Fibroblast of lung (primary cell): ENCODE data around the gene CENPE. TPM values are rescaled to one million over a fixed set of nuclear protein-coding genes. Genes with fewer than 3 reads are reported as not detected.

Source experiments
- DNase-seq, 2 donors: peaks; one replicate each; pipeline versions ENCODE4 v3.0.0 to v3.0.0-alpha.2; 2010; ENCODE audit warnings: low read depth in 2 of 2
- H2AFZ ChIP-seq: 2 replicates; pipeline ENCODE4 v1.5.1; 2012; ENCODE audit warnings: low read length, control low read depth, inconsistent platforms
- H3K27ac ChIP-seq: 2 replicates; pipeline ENCODE4 v1.5.1; 2011; ENCODE audit warnings: low read length, control low read depth; ENCODE audit not compliant: insufficient read depth
- H3K27me3 ChIP-seq: 2 replicates; pipeline ENCODE4 v1.5.1; 2011; ENCODE audit warnings: mild to moderate bottlenecking, low read length; ENCODE audit not compliant: control insufficient read depth, insufficient read depth
- H3K36me3 ChIP-seq: 2 replicates; pipeline ENCODE4 v1.5.1; 2011; ENCODE audit warnings: low read length; ENCODE audit not compliant: control insufficient read depth, insufficient read depth
- H3K4me1 ChIP-seq: 2 replicates; pipeline ENCODE4 v1.5.1; 2011; ENCODE audit warnings: low read length; ENCODE audit not compliant: control insufficient read depth, insufficient read depth; ENCODE audit errors: extremely low read depth
- H3K4me2 ChIP-seq: 2 replicates; pipeline ENCODE4 v1.5.1; 2011; ENCODE audit warnings: low read length, control low read depth; ENCODE audit not compliant: insufficient read depth; ENCODE audit errors: extremely low read depth
- H3K4me3 ChIP-seq, 4 experiments: fragments of 200-600 bp in 1 of 4; sonication (generic) in 1 of 4; replicated peaks in 1 of 4; 2 replicates each; pipeline ENCODE4 v1.5.1; 2011 to 2016; ENCODE audit warnings: low read length in 4 of 4, low read depth in 3 of 4, mild to moderate bottlenecking in 3 of 4, control low read depth in 2 of 4, inconsistent platforms in 1 of 4, mixed read lengths in 1 of 4; ENCODE audit not compliant: insufficient read depth in 1 of 4; ENCODE audit errors: control extremely low read depth in 1 of 4
- H3K79me2 ChIP-seq: 2 replicates; pipeline ENCODE4 v1.5.1; 2012; ENCODE audit warnings: mild to moderate bottlenecking, low read length, inconsistent platforms; ENCODE audit not compliant: control insufficient read depth, insufficient read depth
- H3K9ac ChIP-seq: 2 replicates; pipeline ENCODE4 v1.5.1; 2011; ENCODE audit warnings: mild to moderate bottlenecking, low read length, control low read depth; ENCODE audit not compliant: insufficient read depth
- H3K9me3 ChIP-seq: 2 replicates; pipeline ENCODE4 v1.5.1; 2012; ENCODE audit warnings: low read depth, low read length; ENCODE audit not compliant: control insufficient read depth, insufficient read depth
- H4K20me1 ChIP-seq: 2 replicates; pipeline ENCODE4 v1.5.1; 2011; ENCODE audit warnings: low read length; ENCODE audit not compliant: control insufficient read depth, insufficient read depth; ENCODE audit errors: extremely low read depth
- EZH2 ChIP-seq: IDR thresholded peaks from 2 replicates; pipeline ENCODE4 v1.5.1; 2012; ENCODE audit warnings: low read length, control low read depth, mild to moderate bottlenecking; ENCODE audit errors: missing control alignments
- polyA plus RNA-seq, 2 donors: library from polyadenylated mRNA; depleted of rRNA in 1 of 2; stranded (reverse) in 1 of 2; unstranded in 1 of 2; fragments of >200 nt; gene quantifications; 2 replicates each; pipeline ENCODE4 v1.2.1, GENCODE V29; 2011 to 2012; ENCODE audit warnings: missing spikeins in 1 of 2
- total RNA-seq: library from RNA; depleted of rRNA; stranded (reverse); fragments of >200 nt; gene quantifications from 2 replicates; pipeline ENCODE4 v1.2.1, GENCODE V29; 2014
- TF ChIP-seq, protein P1 (sequence below), 2 donors: IDR thresholded peaks in 1 of 2; conservative IDR thresholded peaks in 1 of 2; 1 replicate in 1 of 2; 2 replicates in 1 of 2; pipeline ENCODE4 v1.5.1; 2011 to 2012; ENCODE audit warnings: low read length in 2 of 2, control low read depth in 1 of 2, inconsistent platforms in 1 of 2, low read depth in 1 of 2, mild to moderate bottlenecking in 1 of 2

Gene CENPE
- total and polyA plus RNA-seq, 2 donors (not counting 1 experiment from before 2014, with no cell fraction given) = 4.1 to 8.6 TPM

DNA sequence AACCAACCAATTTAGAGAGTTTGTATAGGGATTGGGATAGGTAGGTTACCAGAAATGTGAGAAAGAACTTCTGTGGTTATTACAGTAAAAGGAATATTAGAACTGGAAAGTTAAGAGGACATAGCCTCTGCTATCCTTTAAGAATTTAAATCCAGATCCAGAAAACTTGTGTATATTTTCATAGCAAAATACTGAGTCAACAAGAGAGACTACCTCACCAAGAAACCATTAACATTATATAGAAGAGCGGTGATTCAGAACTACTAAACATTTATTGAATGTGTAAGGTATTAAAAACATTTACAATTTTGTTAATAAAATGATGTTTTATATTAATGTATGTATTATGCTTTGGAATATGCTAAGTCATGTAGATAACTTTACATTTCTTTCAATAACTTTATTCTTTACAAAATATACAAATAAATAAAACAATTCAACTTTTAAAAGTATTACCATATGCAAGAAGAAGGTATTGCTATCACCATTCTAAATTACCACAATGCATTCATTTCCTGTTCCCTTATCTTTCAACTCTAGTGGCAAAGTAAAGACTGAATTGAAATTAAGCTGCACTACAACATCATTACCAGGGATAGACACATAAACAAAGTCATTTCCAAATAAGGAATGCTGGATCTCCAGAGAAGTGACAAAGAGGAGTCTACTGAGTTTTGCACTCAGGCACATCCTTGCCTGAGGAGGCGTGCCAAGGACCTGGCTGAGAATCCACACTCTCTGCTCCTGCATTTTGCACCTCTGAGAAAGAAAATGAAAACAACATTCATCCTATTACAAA, 92.4 kb downstream of the CENPE start:
- H3K4me2 ChIP-seq = no peak overlapping the region
- H3K27ac ChIP-seq = no peak overlapping the region
- no peaks in the 10 kb centered on the region for H3K9me3 ChIP-seq
- H4K20me1 ChIP-seq = no peaks in the 10 kb centered on the region
- H3K9ac ChIP-seq = no peak overlapping the region
- peak in 1 of 2 donors; percentile 29 for DNase-seq
- TF ChIP-seq, protein P1, sequence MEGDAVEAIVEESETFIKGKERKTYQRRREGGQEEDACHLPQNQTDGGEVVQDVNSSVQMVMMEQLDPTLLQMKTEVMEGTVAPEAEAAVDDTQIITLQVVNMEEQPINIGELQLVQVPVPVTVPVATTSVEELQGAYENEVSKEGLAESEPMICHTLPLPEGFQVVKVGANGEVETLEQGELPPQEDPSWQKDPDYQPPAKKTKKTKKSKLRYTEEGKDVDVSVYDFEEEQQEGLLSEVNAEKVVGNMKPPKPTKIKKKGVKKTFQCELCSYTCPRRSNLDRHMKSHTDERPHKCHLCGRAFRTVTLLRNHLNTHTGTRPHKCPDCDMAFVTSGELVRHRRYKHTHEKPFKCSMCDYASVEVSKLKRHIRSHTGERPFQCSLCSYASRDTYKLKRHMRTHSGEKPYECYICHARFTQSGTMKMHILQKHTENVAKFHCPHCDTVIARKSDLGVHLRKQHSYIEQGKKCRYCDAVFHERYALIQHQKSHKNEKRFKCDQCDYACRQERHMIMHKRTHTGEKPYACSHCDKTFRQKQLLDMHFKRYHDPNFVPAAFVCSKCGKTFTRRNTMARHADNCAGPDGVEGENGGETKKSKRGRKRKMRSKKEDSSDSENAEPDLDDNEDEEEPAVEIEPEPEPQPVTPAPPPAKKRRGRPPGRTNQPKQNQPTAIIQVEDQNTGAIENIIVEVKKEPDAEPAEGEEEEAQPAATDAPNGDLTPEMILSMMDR (conservative IDR thresholded peaks at IDR 0.05 in 1 of 2, IDR thresholded peaks at IDR 0.05 in 1 of 2; ENCODE audit: low read depth in 1 of 2, low read length in 2 of 2) = no peak
- no peak for TF ChIP-seq EZH2
- H3K4me1 ChIP-seq = no peaks in the 10 kb centered on the region
- no peaks in the 10 kb centered on the region for H3K27me3 ChIP-seq
- H2AFZ ChIP-seq = peak overlapping the region; percentile 48
- H3K79me2 ChIP-seq = no peaks in the 10 kb centered on the region
- H3K36me3 ChIP-seq = no peaks in the 10 kb centered on the region
- no peak overlapping the region for H3K4me3 ChIP-seq

DNA sequence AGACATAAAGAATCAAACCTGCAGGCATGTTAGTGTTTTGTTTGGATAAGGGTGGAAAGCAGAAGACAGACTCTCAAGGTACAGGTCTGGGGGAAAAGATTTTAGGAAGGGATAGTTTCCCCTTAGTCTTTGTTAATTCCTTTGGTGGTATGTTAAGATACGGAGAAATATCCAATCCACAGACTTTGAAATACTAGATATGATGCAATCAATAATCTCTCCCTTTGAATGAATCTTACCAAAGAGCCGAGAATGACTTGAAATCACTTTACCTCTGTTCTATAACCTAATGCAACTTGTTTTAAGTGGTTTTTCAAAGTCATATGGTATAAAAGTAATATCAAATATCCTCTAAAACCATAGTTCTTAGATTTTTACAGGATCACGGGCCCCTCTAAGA, 93.3 kb downstream of the CENPE start:
- Histone ChIP-seq H3K27ac (no peak overlapping the region), H3K4me2 (no peak overlapping the region), H3K9ac (no peak overlapping the region), H2AFZ (no peak overlapping the region), H3K4me1 (no peaks in the 10 kb centered on the region), H3K36me3 (no peaks in the 10 kb centered on the region), H3K4me3 (no peak overlapping the region), H3K79me2 (no peaks in the 10 kb centered on the region), H3K27me3 (no peaks in the 10 kb centered on the region), H4K20me1 (no peaks in the 10 kb centered on the region), H3K9me3 (no peaks in the 10 kb centered on the region)
- no peak for TF ChIP-seq EZH2
- TF ChIP-seq, protein P1 (conservative IDR thresholded peaks at IDR 0.05 in 1 of 2, IDR thresholded peaks at IDR 0.05 in 1 of 2; ENCODE audit: low read depth in 1 of 2, low read length in 2 of 2) = no peak
- DNase-seq = no peak

DNA sequence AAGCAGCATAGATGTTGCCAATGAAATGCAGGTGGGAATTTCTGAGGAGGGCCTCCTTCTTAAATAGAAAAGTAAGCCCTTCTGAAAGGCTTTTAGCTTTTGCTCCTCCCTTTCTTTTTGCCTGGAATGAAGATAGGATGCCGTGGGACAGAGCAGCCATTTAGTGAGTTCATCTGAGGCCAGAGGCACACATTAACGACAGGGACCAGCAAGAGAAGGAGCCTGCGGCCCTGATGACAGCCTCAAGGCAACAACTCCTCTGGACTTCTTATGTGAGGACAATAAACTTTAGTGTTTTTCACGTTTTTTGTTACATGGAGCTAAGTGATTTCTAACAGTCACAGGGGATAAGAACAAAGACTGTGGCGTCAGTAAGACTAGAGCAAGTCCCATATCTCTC, 97.5 kb downstream of the CENPE start:
- peak overlapping the region; percentile 22 for H2AFZ ChIP-seq
- no peaks in the 10 kb centered on the region for H3K36me3 ChIP-seq

More for the DNA sequence above, 97.5 kb downstream of the CENPE start:
- H3K79me2 ChIP-seq = no peaks in the 10 kb centered on the region
- H3K27me3 ChIP-seq = no peaks in the 10 kb centered on the region
- H3K27ac ChIP-seq = no peak overlapping the region
- no peak for DNase-seq
- no peak for TF ChIP-seq EZH2
- TF ChIP-seq, protein P1 (conservative IDR thresholded peaks at IDR 0.05 in 1 of 2, IDR thresholded peaks at IDR 0.05 in 1 of 2; ENCODE audit: low read depth in 1 of 2, low read length in 2 of 2) = no peak
- H3K4me3 ChIP-seq = no peak overlapping the region
- H4K20me1 ChIP-seq = no peaks in the 10 kb centered on the region
- H3K9ac ChIP-seq = no peak overlapping the region
- no peak overlapping the region for H3K4me2 ChIP-seq
- H3K9me3 ChIP-seq = no peaks in the 10 kb centered on the region
- peaks cover 4% of the 10 kb centered on the region for H3K4me1 ChIP-seq
